Thyroid gland (tissue), 4 donors: ENCODE results near the gene SLC16A8. TPM values are rescaled to one million over a fixed set of nuclear protein-coding genes. Genes with fewer than 3 reads are reported as not detected.
A peak's percentile ranks its signal among the peaks of the same experiment; 100 is the strongest.

Experiments used
- DNase-seq, 2 donors: peaks; one replicate each; pipeline ENCODE4 v3.0.0-alpha.2; 2019
- H3K27ac ChIP-seq, 3 donors: fragments of 200-600 bp; sonication (generic); 1 replicate in 2 of 3; 2 replicates in 1 of 3; pipeline ENCODE4 v1.5.1; 2016 to 2019; ENCODE audit warnings: mild to moderate bottlenecking in 1 of 3, moderate library complexity in 1 of 3
- H3K27me3 ChIP-seq: fragments of 200-600 bp; sonication (generic); one replicate; pipeline ENCODE4 v1.5.1; 2019
- H3K36me3 ChIP-seq, 2 donors: fragments of 200-600 bp; sonication (generic); one replicate each; pipeline ENCODE4 v1.5.1; 2016 to 2019
- H3K4me1 ChIP-seq, 2 donors: fragments of 200-600 bp; sonication (generic); one replicate each; pipeline ENCODE4 v1.5.1; 2017 to 2019
- H3K4me3 ChIP-seq, 3 donors: fragments of 200-600 bp; sonication (generic); replicated peaks in 1 of 3; 1 replicate in 2 of 3; 2 replicates in 1 of 3; pipeline ENCODE4 v1.5.1; 2016; ENCODE audit warnings: mild to moderate bottlenecking in 1 of 3
- H3K9me3 ChIP-seq: fragments of 200-600 bp; sonication (generic); one replicate; pipeline ENCODE4 v1.5.1; 2017
- CTCF ChIP-seq, 6 experiments: fragments of 200-600 bp in 3 of 6; fragments of 450-650 bp in 3 of 6; sonication (generic) in 3 of 6; IDR thresholded peaks; one replicate each; pipeline ENCODE4 v1.5.1; 2016 to 2019; ENCODE audit warnings: antibody characterized with exemption in 6 of 6, mild to moderate bottlenecking in 2 of 6, inconsistent platforms in 1 of 6, moderate library complexity in 1 of 6
- POLR2A ChIP-seq, 2 donors: fragments of 450-650 bp; IDR thresholded peaks; one replicate each; pipeline ENCODE4 v1.6.1; 2017; ENCODE audit warnings: antibody characterized with exemption in 2 of 2, mild to moderate bottlenecking in 2 of 2, moderate library complexity in 1 of 2
- WGBS, 2 donors: methylation state at CpG; one replicate each; pipeline ENCODE4 v1.1.5; 2017; 5-methylcytosine and 5-hydroxymethylcytosine counted together
- intact Hi-C: fragments of 100-400 bp; cut with DNase I; formaldehyde crosslinking; loops from one replicate; pipeline ENCODE4 v1.15.1; 2023
- total RNA-seq, 4 donors: library from RNA; depleted of rRNA; stranded (reverse); fragments of >200 nt; gene quantifications; one replicate each; pipeline ENCODE4 v1.2.3, GENCODE V29; 2016

Gene SLC16A8
- total RNA-seq, 4 donors from 2014 or later = 0.88 to 1.0 TPM; not detected in 2

GRCh38 chr22:38097557-38098409, 13.8 kb upstream of the SLC16A8 start:
- TF ChIP-seq POLR2A (IDR thresholded peaks at IDR 0.05) (no peak), CTCF (IDR thresholded peaks at IDR 0.05) (peak in 1 of 6 experiments; percentile 33)
- H3K27me3 ChIP-seq = no peaks in the 10 kb centered on the region
- intact Hi-C loops = no loop called here
- DNase-seq = no peak
- no peak overlapping the region for H3K27ac ChIP-seq
- no peaks in the 10 kb centered on the region for H3K36me3 ChIP-seq
- H3K9me3 ChIP-seq = no peaks in the 10 kb centered on the region
- no peaks in the 10 kb centered on the region for H3K4me1 ChIP-seq
- no peak overlapping the region for H3K4me3 ChIP-seq
- 51 to 68% methylated on average over 29 to 31 of the region's 32 CpGs for WGBS, 2 donors

GRCh38 chr22:38097058-38097457, 13.1 kb upstream of the SLC16A8 start:
- 76 to 83% methylated on average over 7 to 15 of the region's 15 CpGs for WGBS, 2 donors
- intact Hi-C loops = no loop called here
- TF ChIP-seq POLR2A (IDR thresholded peaks at IDR 0.05) (no peak), CTCF (IDR thresholded peaks at IDR 0.05) (no peak)

GRCh38 chr22:38089474-38089851, 5.5 kb upstream of the SLC16A8 start:
- 50 to 70% methylated on average over 2 to 6 of the region's 34 CpGs for WGBS, 2 donors
- Histone ChIP-seq H3K27ac (no peak overlapping the region), H3K27me3 (no peaks in the 10 kb centered on the region), H3K4me1 (peaks cover 0 to 13% of the 10 kb centered on the region in 2 donors), H3K9me3 (no peaks in the 10 kb centered on the region), H3K4me3 (no peak overlapping the region), H3K36me3 (no peaks in the 10 kb centered on the region)
- no peak for DNase-seq
- TF ChIP-seq POLR2A (IDR thresholded peaks at IDR 0.05) (no peak), CTCF (IDR thresholded peaks at IDR 0.05) (no peak)
- intact Hi-C loops = no loop called here

More at GRCh38 chr22:38097058-38097457, 13.1 kb upstream of the SLC16A8 start:
- H3K9me3 ChIP-seq = no peaks in the 10 kb centered on the region
- H3K27me3 ChIP-seq = no peaks in the 10 kb centered on the region
- H3K36me3 ChIP-seq = no peaks in the 10 kb centered on the region
- no peaks in the 10 kb centered on the region for H3K4me1 ChIP-seq
- no peak overlapping the region for H3K27ac ChIP-seq
- H3K4me3 ChIP-seq = no peak overlapping the region
- no peak for DNase-seq

- Histone ChIP-seq H3K9me3 (no peaks in the 10 kb centered on the region), H3K4me3 (no peak overlapping the region), H3K4me1 (peaks cover 0 to 13% of the 10 kb centered on the region in 2 donors), H3K27me3 (no peaks in the 10 kb centered on the region), H3K36me3 (no peaks in the 10 kb centered on the region), H3K27ac (no peak overlapping the region)
- WGBS, 2 donors = 15 to 67% methylated on average over 6 to 8 of the region's 85 CpGs
- intact Hi-C loops = no loop called here
- DNase-seq = no peak
- no peak for TF ChIP-seq CTCF (IDR thresholded peaks at IDR 0.05)
- no peak for TF ChIP-seq POLR2A (IDR thresholded peaks at IDR 0.05)
These were observed 4.9 kb upstream of the SLC16A8 start for GRCh38 chr22:38088629-38089473.
